Peyer's patch (tissue), 4 donors: ENCODE data around the gene IARS1. TPM values are rescaled to one million over a fixed set of nuclear protein-coding genes. Genes with fewer than 3 reads are reported as not detected.

ENCODE experiments used
- DNase-seq, 3 donors: peaks; one replicate each; pipeline ENCODE4 v3.0.0-alpha.2; 2017 to 2019
- H3K27ac ChIP-seq, 4 donors: fragments of 200-600 bp; sonication (generic); one replicate each; pipeline ENCODE4 v1.5.1; 2016 to 2019
- H3K27me3 ChIP-seq, 2 donors: fragments of 200-600 bp; sonication (generic); one replicate each; pipeline ENCODE4 v1.5.1; 2019
- H3K36me3 ChIP-seq, 3 donors: fragments of 200-600 bp; sonication (generic); one replicate each; pipeline ENCODE4 v1.5.1; 2016 to 2019
- H3K4me1 ChIP-seq, 4 donors: fragments of 200-600 bp; sonication (generic); one replicate each; pipeline ENCODE4 v1.5.1; 2016 to 2019
- H3K4me3 ChIP-seq, 4 donors: fragments of 200-600 bp; sonication (generic); 1 replicate in 3 of 4; 2 replicates in 1 of 4; pipeline ENCODE4 v1.5.1; 2016 to 2019; ENCODE audit warnings: mild to moderate bottlenecking in 1 of 4
- H3K9me3 ChIP-seq, 4 donors: fragments of 200-600 bp; sonication (generic); one replicate each; pipeline ENCODE4 v1.5.1; 2016 to 2019; ENCODE audit warnings: mild to moderate bottlenecking in 1 of 4
- POLR2A ChIP-seq, 2 donors: fragments of 450-650 bp; IDR thresholded peaks; one replicate each; pipeline ENCODE4 v1.5.1; 2017; ENCODE audit warnings: antibody characterized with exemption in 2 of 2, mild to moderate bottlenecking in 2 of 2, moderate library complexity in 2 of 2
- total RNA-seq, 4 donors: library from RNA; depleted of rRNA; stranded (reverse); fragments of >200 nt; gene quantifications; one replicate each; pipeline ENCODE4 v1.1.0, GENCODE V29; 2016
- TF ChIP-seq, protein P1 (sequence below), 6 experiments: fragments of 450-650 bp in 4 of 6; fragments of 200-600 bp in 2 of 6; sonication (generic) in 1 of 6; IDR thresholded peaks; one replicate each; pipeline ENCODE4 v1.5.1; 2017 to 2019; ENCODE audit warnings: antibody characterized with exemption in 6 of 6, mild to moderate bottlenecking in 3 of 6, moderate library complexity in 1 of 6

The IARS1 gene
- total RNA-seq, 4 donors from 2014 or later = 34.2 to 164 (median 44.9) TPM

DNA sequence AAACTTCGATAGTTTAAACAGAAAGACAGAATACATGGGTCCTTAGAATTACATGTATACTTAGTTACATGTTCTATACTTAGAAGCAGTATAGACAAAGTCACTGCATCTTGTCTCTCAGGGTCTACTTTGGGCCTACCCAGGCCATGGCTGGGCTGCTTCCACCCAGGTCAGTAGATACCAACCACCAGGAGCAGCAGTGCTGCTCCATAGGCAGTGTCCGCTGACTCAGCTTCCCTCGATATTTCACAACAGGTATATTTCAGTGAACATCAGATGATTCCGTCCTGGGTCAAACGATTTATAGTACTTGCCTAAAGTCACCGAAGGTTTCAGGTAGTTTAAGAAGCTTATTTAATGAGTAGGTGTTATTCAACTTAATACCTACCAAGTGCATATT is 18.0 kb downstream of the IARS1 start:
- TF ChIP-seq, protein P1, sequence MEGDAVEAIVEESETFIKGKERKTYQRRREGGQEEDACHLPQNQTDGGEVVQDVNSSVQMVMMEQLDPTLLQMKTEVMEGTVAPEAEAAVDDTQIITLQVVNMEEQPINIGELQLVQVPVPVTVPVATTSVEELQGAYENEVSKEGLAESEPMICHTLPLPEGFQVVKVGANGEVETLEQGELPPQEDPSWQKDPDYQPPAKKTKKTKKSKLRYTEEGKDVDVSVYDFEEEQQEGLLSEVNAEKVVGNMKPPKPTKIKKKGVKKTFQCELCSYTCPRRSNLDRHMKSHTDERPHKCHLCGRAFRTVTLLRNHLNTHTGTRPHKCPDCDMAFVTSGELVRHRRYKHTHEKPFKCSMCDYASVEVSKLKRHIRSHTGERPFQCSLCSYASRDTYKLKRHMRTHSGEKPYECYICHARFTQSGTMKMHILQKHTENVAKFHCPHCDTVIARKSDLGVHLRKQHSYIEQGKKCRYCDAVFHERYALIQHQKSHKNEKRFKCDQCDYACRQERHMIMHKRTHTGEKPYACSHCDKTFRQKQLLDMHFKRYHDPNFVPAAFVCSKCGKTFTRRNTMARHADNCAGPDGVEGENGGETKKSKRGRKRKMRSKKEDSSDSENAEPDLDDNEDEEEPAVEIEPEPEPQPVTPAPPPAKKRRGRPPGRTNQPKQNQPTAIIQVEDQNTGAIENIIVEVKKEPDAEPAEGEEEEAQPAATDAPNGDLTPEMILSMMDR (IDR thresholded peaks at IDR 0.05) = no peak
- no peak for TF ChIP-seq POLR2A (IDR thresholded peaks at IDR 0.05)
- H3K36me3 ChIP-seq = peaks cover 0 to 98% (median 3%) of the 10 kb centered on the region in 3 donors
- DNase-seq = no peak

GRCh38 chr9:92270511-92270910 is 23.0 kb downstream of the IARS1 start:
- no peak for TF ChIP-seq POLR2A (IDR thresholded peaks at IDR 0.05)
- TF ChIP-seq, protein P1 (IDR thresholded peaks at IDR 0.05) = no peak
- H3K4me3 ChIP-seq = no peak overlapping the region
- no peak overlapping the region for H3K27ac ChIP-seq

More for the DNA sequence above, 18.0 kb downstream of the IARS1 start:
- H3K4me1 ChIP-seq = no peaks in the 10 kb centered on the region
- no peaks in the 10 kb centered on the region for H3K9me3 ChIP-seq
- no peak overlapping the region for H3K4me3 ChIP-seq
- H3K27me3 ChIP-seq = no peaks in the 10 kb centered on the region
- no peak overlapping the region for H3K27ac ChIP-seq

GRCh38 chr9:92266486-92266885 is 27.0 kb downstream of the IARS1 start:
- DNase-seq = no peak
- no peak for TF ChIP-seq POLR2A (IDR thresholded peaks at IDR 0.05)
- TF ChIP-seq, protein P1 (IDR thresholded peaks at IDR 0.05) = no peak
- H3K36me3 ChIP-seq = peaks cover 0 to 98% (median 4%) of the 10 kb centered on the region in 3 donors
- H3K27ac ChIP-seq = no peak overlapping the region
- no peaks in the 10 kb centered on the region for H3K27me3 ChIP-seq
- no peaks in the 10 kb centered on the region for H3K9me3 ChIP-seq
- H3K4me3 ChIP-seq = no peak overlapping the region
- no peaks in the 10 kb centered on the region for H3K4me1 ChIP-seq

More at GRCh38 chr9:92270511-92270910, 23.0 kb downstream of the IARS1 start:
- Histone ChIP-seq H3K36me3 (peaks cover 0 to 97% (median 4%) of the 10 kb centered on the region in 3 donors), H3K9me3 (no peaks in the 10 kb centered on the region), H3K27me3 (no peaks in the 10 kb centered on the region), H3K4me1 (no peaks in the 10 kb centered on the region)
- DNase-seq = no peak

DNA sequence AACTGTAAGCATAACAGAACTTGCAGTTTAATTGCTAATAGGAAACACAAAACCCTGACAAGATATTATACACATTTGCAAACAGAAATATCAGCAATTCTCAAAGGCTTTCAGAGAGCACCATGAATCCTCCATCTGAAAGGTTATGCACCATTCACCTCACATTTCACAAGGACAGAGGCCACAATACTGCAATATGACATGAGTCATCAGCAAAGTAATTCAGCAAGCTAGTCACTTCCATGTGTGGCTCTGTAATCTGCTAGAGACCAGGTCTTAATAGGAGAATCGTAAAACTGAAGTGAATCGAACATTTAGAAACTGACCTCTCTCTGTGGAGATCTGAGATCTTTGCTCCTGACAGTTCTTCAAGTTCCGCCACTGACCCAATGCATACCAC is 28.3 kb downstream of the IARS1 start:
- no peaks in the 10 kb centered on the region for H3K27me3 ChIP-seq
- TF ChIP-seq POLR2A (IDR thresholded peaks at IDR 0.05) = no peak
- TF ChIP-seq, protein P1 (IDR thresholded peaks at IDR 0.05) = no peak
- no peaks in the 10 kb centered on the region for H3K4me1 ChIP-seq
- no peaks in the 10 kb centered on the region for H3K9me3 ChIP-seq
- no peak overlapping the region for H3K27ac ChIP-seq
- peaks cover 0 to 98% (median 0%) of the 10 kb centered on the region in 3 donors for H3K36me3 ChIP-seq
- H3K4me3 ChIP-seq = no peak overlapping the region
- peak in 1 of 3 donors; percentile 51 for DNase-seq

DNA sequence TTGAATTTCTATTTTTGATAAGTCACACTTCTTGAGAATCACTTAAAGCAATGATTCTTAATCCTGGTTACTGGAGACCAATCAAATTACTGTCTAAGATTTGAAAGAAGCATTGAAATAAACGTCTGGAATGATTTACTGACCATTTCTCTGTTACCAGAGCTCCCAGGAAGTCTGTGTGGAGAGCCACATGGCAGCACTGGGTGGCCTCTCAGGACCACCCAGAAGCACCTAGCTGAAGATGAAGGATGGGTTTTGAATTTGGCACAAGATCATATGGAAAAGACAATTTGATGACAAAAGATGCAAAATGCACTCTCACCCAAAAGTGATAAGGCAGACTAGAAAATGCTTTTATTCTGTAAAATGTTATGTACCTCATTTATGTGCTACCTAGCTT is 30.4 kb downstream of the IARS1 start:
- Histone ChIP-seq H3K27me3 (no peaks in the 10 kb centered on the region), H3K4me3 (no peak overlapping the region), H3K9me3 (no peaks in the 10 kb centered on the region), H3K4me1 (no peaks in the 10 kb centered on the region), H3K27ac (no peak overlapping the region), H3K36me3 (peaks cover 0 to 98% (median 0%) of the 10 kb centered on the region in 3 donors)
- no peak for DNase-seq
- TF ChIP-seq, protein P1 (IDR thresholded peaks at IDR 0.05) = no peak
- no peak for TF ChIP-seq POLR2A (IDR thresholded peaks at IDR 0.05)

GRCh38 chr9:92257327-92257726 is 36.2 kb downstream of the IARS1 start:
- no peak for DNase-seq

More at GRCh38 chr9:92257327-92257726, 36.2 kb downstream of the IARS1 start:
- Histone ChIP-seq H3K9me3 (no peaks in the 10 kb centered on the region), H3K4me1 (no peaks in the 10 kb centered on the region), H3K27ac (no peak overlapping the region), H3K27me3 (no peaks in the 10 kb centered on the region), H3K4me3 (no peak overlapping the region), H3K36me3 (peaks cover 0 to 99% (median 0%) of the 10 kb centered on the region in 3 donors)
- TF ChIP-seq, protein P1 (IDR thresholded peaks at IDR 0.05) = no peak
- TF ChIP-seq POLR2A (IDR thresholded peaks at IDR 0.05) = no peak
